Measurements from ENCODE around the gene KIR2DL1. TPM values are rescaled to one million over a fixed set of nuclear protein-coding genes. Genes with fewer than 3 reads are reported as not detected.
"Not testable (repeated sequence)": the region's sequence is repeated elsewhere in the genome, so short reads cannot be mapped to it uniquely, and the experiment has no call there.

The KIR2DL1 gene
- total RNA-seq, 1 donor from 2014 or later = not detected

DNA sequence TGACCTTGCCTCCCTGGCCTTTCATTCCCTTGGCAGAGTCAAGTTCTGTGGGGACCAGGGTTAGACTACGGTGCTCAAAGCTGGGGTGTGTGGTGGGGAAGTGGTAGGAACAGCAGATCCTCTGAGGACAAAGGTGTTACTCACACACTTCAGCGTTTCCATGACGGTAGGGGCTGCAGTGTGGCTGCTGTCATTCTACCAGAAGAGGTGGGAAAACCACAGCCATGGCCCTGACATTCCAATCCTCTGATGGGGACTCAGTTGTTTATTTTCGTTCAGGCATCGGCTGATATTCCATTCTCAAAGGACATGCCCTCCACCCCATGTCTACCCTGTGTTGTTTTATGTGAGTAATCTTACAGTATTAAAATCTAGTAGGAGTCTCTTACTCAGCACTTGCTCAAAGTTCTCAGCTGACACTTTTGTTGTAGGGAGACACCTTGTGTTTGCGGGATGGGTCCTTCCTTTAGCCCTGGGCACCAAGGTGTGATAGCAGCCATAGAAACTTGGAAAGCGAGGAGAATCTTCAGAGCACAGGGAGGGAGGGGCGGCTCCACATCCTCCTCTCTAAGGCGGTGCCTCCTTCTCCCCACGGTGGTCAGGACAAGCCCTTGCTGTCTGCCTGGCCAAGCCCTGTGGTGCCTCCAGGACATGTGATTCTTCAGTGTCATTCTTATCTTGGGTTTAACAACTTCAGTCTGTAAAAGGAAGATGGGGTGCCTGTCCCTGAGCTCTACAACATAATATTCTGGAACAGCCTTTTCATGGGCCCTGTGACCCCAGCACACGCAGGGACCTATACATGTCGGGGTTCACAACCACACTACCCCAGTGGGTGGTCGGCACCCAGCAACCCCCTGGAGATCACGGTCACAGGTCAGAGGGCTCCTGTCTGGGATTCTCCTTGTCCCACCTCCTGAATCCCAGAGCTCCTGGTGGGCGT lies 1.7 kb downstream of the KIR2DL1 start:
- not testable (repeated sequence) for DNase-seq (ENCODE audit: low read depth)

DNA sequence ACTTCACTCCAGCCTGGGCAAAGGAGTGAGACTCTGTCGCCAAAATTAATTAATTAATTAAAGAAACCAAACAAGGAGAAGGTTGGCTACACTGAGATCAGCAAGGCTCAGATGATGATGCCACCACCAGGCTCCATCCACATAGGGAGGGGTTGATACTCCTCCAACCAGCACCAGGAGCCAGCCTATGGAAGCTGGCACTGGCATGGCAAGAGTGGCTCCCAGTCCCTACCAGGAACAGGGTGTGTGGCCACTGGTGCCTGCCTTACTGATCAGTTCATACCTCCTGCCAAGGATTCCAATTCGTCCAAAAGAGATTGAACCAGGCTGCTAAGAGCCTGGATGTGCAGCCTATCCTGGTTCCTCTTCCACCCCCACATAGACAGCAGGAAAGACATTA lies 3.1 kb downstream of the KIR2DL1 start:
- not testable (repeated sequence) for DNase-seq (ENCODE audit: low read depth)

DNA sequence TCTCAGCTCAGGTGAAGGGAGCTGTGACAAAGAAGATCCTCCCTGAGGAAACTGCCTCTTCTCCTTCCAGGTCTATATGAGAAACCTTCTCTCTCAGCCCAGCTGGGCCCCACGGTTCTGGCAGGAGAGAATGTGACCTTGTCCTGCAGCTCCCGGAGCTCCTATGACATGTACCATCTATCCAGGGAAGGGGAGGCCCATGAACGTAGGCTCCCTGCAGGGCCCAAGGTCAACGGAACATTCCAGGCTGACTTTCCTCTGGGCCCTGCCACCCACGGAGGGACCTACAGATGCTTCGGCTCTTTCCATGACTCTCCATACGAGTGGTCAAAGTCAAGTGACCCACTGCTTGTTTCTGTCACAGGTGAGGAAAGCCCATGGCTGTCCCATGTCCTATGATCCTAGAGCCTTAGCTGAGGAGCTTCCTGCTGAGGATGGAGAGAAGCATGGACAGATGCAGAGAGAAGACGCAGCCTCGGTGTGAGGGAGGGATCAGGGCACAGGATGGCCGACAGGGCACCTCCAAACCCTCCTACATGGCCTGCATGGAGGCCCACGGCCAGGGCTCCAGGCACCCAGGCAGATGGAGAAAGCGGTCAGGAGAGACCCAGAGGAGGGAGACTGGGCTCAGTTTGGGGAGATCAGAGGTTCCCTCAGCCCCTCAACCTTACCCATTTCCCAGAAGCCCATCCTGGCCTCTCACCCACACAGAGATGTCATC lies 5.7 kb downstream of the KIR2DL1 start:
- DNase-seq (ENCODE audit: low read depth) = not testable (repeated sequence)

DNA sequence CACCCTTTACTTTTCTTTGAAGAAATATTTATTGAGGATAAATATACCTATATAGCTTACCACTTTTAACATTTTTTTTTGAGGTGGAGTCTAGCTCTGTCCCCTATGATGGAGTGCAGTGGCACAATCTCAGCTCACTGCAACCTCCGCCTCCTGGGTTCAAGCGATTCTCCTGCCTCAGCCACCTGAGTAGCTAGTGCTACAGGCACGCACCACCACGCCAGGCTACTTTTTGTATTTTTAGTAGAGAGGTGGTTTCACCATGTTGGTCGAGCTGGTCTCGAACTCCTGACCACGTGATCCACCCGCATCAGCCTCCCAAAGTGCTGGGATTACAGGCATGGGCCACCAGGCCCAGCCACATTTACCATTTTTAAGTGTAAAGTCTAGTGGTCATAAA lies 6.2 kb downstream of the KIR2DL1 start:
- DNase-seq (ENCODE audit: low read depth) = not testable (repeated sequence)

DNA sequence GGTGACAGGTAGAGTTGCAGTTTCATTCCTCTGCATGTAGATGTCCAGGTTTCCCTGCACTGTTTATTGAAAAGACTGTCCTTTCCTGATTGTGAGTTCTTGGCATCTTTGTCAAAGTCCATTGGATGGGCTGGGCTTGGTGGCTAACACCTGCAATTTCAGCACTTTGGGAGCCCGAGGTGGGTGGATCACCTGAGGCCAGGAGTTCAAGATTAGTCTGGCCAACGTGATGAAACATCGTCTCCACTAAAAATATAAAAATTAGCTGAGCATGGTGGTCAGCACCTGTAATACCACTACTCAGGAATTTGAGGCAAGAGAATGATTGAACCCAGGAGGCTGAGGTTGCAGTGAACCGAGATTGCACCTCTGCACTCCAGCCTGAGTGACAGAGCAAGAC lies 8.3 kb downstream of the KIR2DL1 start:
- DNase-seq (ENCODE audit: low read depth) = not testable (repeated sequence)

DNA sequence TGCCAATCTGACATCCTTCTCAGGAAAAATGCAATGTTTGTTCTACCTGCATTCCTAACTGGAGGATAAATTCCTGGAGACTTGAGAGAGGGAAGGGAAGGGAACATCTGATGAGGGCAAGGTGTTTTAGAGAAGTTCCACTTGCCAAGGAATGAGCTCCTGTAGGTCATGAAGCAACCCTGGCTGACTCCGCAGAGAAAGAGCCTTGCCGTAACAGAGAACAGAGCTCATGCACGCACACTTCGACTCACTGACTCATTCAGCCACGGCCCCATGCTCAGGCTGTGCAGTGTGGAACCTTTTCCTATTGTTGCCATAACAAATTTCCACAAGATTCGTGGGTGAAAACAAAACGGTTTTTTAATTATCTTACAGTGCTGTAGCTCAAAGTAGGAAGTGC lies 9.3 kb downstream of the KIR2DL1 start:
- not testable (repeated sequence) for DNase-seq (ENCODE audit: low read depth)

DNA sequence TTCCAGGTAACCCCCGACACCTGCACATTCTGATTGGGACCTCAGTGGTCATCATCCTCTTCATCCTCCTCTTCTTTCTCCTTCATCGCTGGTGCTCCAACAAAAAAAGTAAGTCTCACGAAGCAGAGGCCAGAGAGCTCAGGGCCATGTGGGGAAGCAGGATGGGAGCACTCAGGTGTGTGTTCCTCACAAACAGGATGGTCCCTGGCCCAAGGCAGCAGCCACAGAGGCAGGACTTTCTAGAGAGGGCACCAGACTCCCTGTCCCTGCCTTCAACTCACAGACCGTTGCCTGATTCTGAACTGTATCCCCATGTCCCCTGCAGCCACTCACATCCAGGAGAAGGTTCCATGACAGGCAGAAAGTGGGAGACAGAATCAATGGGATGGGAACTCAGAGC lies 13.3 kb downstream of the KIR2DL1 start:
- DNase-seq (ENCODE audit: low read depth) = not testable (repeated sequence)

DNA sequence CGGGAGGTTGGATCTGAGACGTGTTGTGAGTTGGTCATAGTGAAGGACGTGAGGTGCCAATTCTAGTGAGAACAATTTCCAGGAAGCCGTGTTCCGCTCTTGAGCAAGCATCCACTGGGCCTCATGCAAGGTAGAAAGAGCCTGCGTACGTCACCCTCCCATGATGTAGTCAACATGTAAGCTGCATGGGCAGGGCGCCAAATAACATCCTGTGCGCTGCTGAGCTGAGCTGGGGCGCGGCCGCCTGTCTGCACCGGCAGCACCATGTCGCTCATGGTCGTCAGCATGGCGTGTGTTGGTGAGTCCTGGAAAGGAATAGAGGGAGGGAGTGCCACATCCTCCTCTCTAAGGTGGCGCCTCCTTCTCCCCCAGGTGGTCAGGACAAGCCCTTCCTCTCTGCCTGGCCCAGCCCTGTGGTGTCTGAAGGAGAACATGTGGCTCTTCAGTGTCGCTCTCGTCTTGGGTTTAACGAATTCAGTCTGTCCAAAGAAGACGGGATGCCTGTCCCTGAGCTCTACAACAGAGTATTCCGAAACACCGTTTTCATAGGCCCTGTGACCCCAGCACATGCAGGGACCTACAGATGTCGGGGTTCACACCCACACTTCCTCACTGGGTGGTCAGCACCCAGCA lies 16.6 kb downstream of the KIR2DL1 start:
- DNase-seq (ENCODE audit: low read depth) = not testable (repeated sequence)

DNA sequence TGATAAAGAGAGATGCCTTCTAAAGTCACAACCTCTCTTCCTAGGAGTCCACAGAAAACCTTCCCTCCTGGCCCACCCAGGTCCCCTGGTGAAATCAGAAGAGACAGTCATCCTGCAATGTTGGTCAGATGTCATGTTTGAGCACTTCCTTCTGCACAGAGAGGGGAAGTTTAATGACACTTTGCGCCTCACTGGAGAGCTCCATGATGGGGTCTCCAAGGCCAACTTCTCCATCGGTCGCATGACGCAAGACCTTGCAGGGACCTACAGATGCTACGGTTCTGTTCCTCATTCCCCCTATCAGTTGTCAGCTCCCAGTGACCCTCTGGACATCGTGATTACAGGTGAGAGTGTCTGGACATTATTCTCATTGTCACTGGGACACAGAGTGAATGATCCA lies 18.6 kb downstream of the KIR2DL1 start:
- not testable (repeated sequence) for DNase-seq (ENCODE audit: low read depth)

DNA sequence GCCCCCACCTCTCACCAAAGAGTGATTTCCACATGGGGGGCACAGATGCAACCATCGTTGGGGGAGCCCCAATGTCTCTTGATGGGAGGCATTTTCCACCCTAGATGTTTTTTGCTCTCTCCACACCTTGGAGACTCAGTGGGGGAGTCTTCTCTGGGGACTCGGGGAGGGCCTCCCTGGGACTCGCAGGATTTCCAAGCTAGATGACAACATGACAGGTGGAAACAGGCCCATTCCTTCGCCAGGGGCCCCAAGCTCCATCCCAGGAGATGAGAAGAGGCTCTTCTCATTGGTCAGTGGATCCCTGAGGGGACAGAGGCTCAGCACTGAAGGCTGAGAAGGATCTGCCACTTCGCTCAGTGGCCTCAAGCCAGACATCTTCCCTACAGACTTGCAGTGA lies 21.1 kb downstream of the KIR2DL1 start:
- no peak for DNase-seq (ENCODE audit: low read depth)

DNA sequence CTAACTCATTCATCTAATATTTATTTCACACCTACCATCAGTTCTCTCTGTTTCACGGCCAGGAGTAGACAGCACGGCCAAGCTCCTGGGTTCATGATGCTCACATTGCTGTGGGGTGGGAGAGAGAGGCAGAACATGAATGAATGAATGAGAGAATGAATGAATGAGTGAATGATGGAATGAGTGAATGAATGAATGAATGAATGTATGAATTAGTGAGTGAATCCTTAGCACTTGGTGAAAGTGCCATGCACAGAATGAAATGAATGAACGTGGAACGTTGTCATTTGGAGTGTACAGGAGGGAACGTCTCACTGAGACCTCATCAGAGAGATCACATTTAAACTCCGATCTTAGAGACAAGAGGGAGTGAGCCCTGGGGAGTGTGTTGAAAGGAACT lies 21.9 kb downstream of the KIR2DL1 start:
- no peak for DNase-seq (ENCODE audit: low read depth)

DNA sequence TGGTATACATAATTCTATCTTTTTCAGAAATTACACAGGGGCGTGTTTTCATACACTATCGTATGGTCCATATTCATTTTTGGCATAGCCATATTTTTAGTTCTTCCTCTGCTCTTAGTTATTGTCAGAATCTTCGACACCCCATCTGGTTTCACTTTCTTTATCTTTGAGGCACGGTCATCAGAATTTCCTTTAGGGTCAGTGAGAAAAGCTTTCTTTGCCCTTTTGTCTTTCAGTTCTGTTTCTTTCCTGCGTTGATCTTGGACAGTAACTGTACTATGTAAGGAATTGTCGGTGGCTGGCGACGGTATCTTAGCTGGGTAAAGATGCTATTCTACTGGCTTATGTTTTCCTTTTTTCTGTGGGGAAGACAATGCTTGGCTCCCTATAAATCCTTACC lies 23.2 kb downstream of the KIR2DL1 start:
- DNase-seq (ENCODE audit: low read depth) = no peak

DNA sequence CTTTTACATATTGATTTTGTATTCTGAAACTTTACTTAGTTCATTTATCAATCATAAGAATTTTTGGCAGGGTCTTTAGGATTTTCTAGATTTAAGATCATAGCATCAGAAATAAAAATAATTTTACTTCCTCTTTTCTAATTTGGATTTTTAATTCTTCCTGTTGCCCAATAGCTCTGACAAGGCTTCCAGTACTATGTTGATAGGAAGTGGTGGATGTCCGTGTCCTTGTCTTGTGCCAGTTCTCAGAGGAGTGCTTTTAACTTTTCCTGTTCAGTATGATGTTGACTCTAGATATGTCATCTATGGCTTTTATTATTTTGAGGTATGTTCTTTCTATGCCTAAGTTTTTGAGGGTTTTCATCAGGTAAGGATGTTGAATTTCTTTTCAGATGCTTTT lies 26.2 kb downstream of the KIR2DL1 start:
- no peak for DNase-seq (ENCODE audit: low read depth)

DNA sequence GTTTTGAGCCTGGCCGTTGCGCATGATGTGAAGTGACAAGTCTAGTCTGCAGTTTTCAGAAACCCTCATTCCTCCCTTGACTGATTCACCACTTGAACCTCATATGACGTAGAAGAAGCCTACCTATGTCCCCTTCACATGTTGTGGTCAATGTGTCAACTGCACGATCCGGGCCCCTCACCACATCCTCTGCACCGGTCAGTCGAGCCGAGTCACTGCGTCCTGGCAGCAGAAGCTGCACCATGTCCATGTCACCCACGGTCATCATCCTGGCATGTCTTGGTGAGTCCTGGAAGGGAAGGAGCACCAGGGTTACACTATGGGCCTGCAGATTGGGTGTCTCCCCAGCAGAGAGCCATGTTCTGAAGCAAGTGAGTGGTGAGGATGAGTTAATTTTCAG lies 33.8 kb downstream of the KIR2DL1 start, which contains the start of gene KIR2DL4:
KIR2DL4 (plus strand) TSS at position 201 of the 400 bp plus-strand sequence; CDS start at position 243, 42 bp downstream.
- DNase-seq (ENCODE audit: low read depth) = no peak

DNA sequence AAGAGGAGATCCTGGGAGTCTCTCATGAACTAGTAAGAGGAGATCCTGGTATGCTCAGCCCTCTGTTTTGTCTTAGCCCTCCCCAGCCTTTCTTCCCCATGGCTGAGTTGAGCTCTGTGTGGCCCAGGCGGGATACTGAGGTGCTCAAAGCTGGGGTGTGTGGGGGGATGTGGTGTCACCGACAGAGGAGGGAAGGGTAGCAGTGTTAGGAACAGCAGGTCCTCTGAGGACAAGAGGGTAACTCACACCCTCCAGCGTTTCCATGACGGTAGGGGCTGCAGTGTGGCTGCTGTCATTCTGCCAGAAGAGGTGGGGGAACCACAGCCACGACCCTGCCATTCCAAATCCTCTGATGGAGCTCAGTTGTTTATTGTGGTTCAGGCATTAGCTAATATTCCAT lies 34.5 kb downstream of the KIR2DL1 start:
- DNase-seq (ENCODE audit: low read depth) = no peak

DNA sequence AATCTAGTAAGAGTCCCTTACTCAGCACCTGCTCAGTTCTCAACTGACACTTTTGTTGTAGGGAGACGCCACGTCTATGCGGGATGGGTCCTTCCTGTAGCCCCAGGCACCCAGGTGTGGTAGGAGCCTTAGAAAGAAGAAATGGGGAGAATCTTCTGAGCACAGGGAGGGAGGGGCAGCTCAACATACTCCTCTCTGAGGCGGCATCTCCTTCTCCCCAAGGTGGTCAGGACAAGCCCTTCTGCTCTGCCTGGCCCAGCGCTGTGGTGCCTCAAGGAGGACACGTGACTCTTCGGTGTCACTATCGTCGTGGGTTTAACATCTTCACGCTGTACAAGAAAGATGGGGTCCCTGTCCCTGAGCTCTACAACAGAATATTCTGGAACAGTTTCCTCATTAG lies 35.0 kb downstream of the KIR2DL1 start:
- DNase-seq (ENCODE audit: low read depth) = no peak

DNA sequence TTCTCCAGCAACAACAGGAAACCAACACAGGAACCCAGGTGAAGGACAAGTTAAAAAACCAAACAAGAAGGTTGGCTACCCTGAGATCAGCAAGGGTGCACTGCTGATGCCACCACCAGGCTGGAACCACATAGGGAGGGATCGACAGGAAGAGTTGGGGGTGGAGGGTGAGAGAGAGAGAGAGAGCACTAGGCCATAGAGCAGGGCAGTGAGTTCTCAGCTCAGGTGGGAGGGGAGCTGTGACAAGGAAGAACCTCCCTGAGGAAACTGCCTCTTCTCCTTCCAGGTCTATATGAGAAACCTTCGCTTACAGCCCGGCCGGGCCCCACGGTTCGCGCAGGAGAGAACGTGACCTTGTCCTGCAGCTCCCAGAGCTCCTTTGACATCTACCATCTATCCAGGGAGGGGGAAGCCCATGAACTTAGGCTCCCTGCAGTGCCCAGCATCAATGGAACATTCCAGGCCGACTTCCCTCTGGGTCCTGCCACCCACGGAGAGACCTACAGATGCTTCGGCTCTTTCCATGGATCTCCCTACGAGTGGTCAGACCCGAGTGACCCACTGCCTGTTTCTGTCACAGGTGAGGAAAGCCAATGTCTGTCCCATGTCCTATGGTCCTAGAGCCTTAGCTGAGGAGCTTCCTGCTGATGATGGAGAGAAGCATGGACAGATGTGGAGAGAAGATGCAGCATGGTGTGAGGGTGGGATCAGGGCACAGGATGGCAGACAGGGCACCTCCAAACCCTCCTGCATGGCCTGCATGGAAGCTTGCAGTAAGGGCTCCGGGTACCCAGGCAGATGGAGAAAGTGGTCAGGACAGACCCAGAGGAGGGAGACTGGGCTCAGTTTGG lies 36.3 kb downstream of the KIR2DL1 start:
- DNase-seq (ENCODE audit: low read depth) = no peak

DNA sequence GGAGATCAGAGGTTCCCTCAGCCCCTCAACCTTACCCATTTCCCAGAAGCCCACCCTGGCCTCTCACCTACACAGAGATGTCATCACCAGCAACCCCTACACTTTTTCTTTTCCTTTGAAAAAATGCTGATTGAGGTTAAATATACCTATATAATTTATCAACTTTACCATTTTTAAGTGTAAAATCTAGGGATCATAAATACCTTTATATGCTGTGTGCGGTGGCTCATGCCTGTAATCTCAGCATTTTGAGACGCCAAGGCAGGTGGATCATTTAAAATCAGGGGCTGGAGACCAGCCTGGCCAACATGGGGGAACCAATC lies 36.9 kb downstream of the KIR2DL1 start:
- no peak for DNase-seq (ENCODE audit: low read depth)

DNA sequence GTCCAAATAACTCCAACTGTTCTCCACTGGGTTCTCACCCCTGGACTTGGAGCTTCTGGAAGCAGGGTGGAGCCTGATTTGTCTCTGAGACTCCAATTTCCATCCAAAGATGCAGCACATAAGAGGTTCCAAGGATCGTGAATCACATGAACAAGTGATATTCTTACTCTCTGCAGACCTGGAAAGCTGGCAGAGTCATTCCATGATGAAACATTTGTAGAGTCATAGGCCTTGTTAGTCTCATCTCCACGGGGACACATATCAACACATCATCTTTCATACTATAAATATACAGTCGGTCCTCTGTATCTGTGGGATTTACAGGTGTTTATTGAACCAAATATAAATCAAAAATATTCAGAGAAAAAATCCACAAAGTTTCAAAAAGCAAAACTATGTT lies 45.0 kb downstream of the KIR2DL1 start:
- DNase-seq (ENCODE audit: low read depth) = not testable (repeated sequence)

DNA sequence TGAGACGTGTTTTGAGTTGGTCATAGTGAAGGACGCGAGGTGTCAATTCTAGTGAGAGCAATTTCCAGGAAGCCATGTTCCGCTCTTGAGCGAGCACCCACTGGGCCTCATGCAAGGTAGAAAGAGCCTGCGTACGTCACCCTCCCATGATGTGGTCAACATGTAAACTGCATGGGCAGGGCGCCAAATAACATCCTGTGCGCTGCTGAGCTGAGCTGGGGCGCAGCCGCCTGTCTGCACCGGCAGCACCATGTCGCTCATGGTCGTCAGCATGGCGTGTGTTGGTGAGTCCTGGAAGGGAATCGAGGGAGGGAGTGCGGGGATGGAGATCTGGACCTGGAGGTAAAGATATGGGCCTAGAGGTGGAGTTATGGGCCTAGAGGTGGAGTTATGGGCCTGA lies 46.7 kb downstream of the KIR2DL1 start, which contains the start of gene KIR3DL1:
KIR3DL1 (plus strand) TSS at position 218 of the 400 bp plus-strand sequence.
- DNase-seq (ENCODE audit: low read depth) = not testable (repeated sequence)

Measured in renal cortical epithelial cell (primary cell).